OCI-LY7 (cell line): Measurements from ENCODE around the gene ITPKB. TPM values are rescaled to one million over a fixed set of nuclear protein-coding genes. Genes with fewer than 3 reads are reported as not detected.

Experiments used
- BruUV-seq: library from RNA; stranded (reverse); fragments of 400-500 nt; replicated peaks from 2 replicates; lab custom pipeline; 2021; lab: Mats Ljungman, UMichigan
- CTCF ChIA-PET: fragments of 300-600 bp; sonication (Branson Sonifier 250); formaldehyde crosslinking; loops from one replicate; lab custom pipeline; 2022; ENCODE audit warnings: antibody characterized with exemption; ENCODE audit not compliant: unreplicated experiment; lab: Charles Lee
- POLR2A ChIA-PET: fragments of 300-600 bp; sonication (Branson Sonifier 250); formaldehyde crosslinking; loops from one replicate; lab custom pipeline; 2022; ENCODE audit warnings: antibody characterized with exemption; lab: Charles Lee
- DNase-seq: peaks from one replicate; pipeline ENCODE4 v3.0.0-alpha.2; 2015; ENCODE audit warnings: low spot score
- H2AFZ ChIP-seq: fragments of 200-600 bp; sonication (generic), shearing (Covaris generic); 2 replicates; pipeline ENCODE4 v1.6.1; 2014; ENCODE audit warnings: mild to moderate bottlenecking, antibody characterized with exemption, low read length, moderate library complexity
- H3K27ac ChIP-seq: fragments of 200-600 bp; sonication (generic); 2 replicates; pipeline ENCODE4 v1.5.1; 2014; ENCODE audit warnings: mixed run types, low read depth, mild to moderate bottlenecking, moderate library complexity, low read length, inconsistent platforms; ENCODE audit not compliant: poor library complexity, severe bottlenecking
- H3K36me3 ChIP-seq: fragments of 200-600 bp; sonication (generic); 2 replicates; pipeline ENCODE4 v1.6.1; 2014; ENCODE audit warnings: mild to moderate bottlenecking, antibody characterized with exemption, low read length, moderate library complexity, mixed read lengths; ENCODE audit not compliant: insufficient read depth
- H3K4me1 ChIP-seq: fragments of 200-600 bp; sonication (generic); 2 replicates; pipeline ENCODE4 v1.5.1; 2014; ENCODE audit warnings: mild to moderate bottlenecking, low read length; ENCODE audit not compliant: insufficient read depth, poor library complexity, severe bottlenecking
- H3K4me2 ChIP-seq: fragments of 200-600 bp; sonication (generic); 2 replicates; pipeline ENCODE4 v1.6.1; 2014; ENCODE audit warnings: mild to moderate bottlenecking, low read length
- H3K4me3 ChIP-seq: fragments of 200-600 bp; sonication (generic); 2 replicates; pipeline ENCODE4 v1.5.1; 2014; ENCODE audit warnings: mild to moderate bottlenecking, low read depth, low read length; ENCODE audit not compliant: poor library complexity, severe bottlenecking
- H3K79me2 ChIP-seq: fragments of 200-600 bp; sonication (generic); 2 replicates; pipeline ENCODE4 v1.6.1; 2016; ENCODE audit warnings: low read depth, mild to moderate bottlenecking, low read length, moderate library complexity, mixed read lengths; ENCODE audit not compliant: insufficient read depth
- H3K9me2 ChIP-seq: fragments of 200-600 bp; sonication (generic); 2 replicates; pipeline ENCODE4 v1.6.1; 2016; ENCODE audit warnings: mild to moderate bottlenecking, low read length, mixed read lengths; ENCODE audit not compliant: insufficient read depth
- H3K9me3 ChIP-seq: fragments of 200-600 bp; sonication (generic); 2 replicates; pipeline ENCODE4 v1.6.1; 2014; ENCODE audit warnings: mild to moderate bottlenecking, mixed run types, low read length, mixed read lengths
- H4K20me1 ChIP-seq: fragments of 200-600 bp; sonication (generic); 2 replicates; pipeline ENCODE4 v1.6.1; 2014; ENCODE audit warnings: mild to moderate bottlenecking, antibody characterized with exemption, low read length, moderate library complexity, mixed read lengths; ENCODE audit not compliant: insufficient read depth
- CTCF ChIP-seq: fragments of 200-600 bp; sonication (generic); conservative IDR thresholded peaks from 2 replicates; pipeline ENCODE4 v1.5.1; 2014; ENCODE audit warnings: mild to moderate bottlenecking, antibody characterized with exemption, low read length, moderate library complexity, mixed read lengths
- EZH2phosphoT487 ChIP-seq: fragments of 200-600 bp; sonication (generic); IDR thresholded peaks from 2 replicates; pipeline ENCODE4 v1.6.1; 2018; ENCODE audit warnings: low read depth, borderline replicate concordance, mild to moderate bottlenecking, mixed run types, antibody characterized with exemption, low read length, moderate library complexity, mixed read lengths
- intact Hi-C: fragments of 100-400 bp; cut with micrococcal nuclease; formaldehyde crosslinking; loops from one replicate; pipeline ENCODE4 v1.10.0; 2022; ENCODE audit not compliant: unreplicated experiment
- total RNA-seq, 2 experiments: library from RNA; depleted of rRNA in 1 of 2; stranded (reverse); fragments of >200 nt in 1 of 2; shearing (Covaris generic) in 1 of 2; gene quantifications; 2 replicates each; pipeline ENCODE4 v1.2.3, GENCODE V29; 2014 to 2022

The ITPKB gene
- total RNA-seq, 2 experiments from 2014 or later: 20.5 to 33.3 TPM

- peaks cover 12% of the 10 kb centered on the region for H3K36me3 ChIP-seq
- TF ChIP-seq CTCF: peak; percentile 33; the same call in 1 of the 2 replicates
- TF ChIP-seq EZH2phosphoT487: no peak
- H3K9me3 ChIP-seq: no peaks in the 10 kb centered on the region
- H3K79me2 ChIP-seq: peaks cover 90% of the 10 kb centered on the region
- no TSS peak for BruUV-seq
- no peak overlapping the region for H2AFZ ChIP-seq
- H3K4me2 ChIP-seq: peak overlapping the region; percentile 98
- peaks cover 98% of the 10 kb centered on the region for H3K4me1 ChIP-seq
- no peaks in the 10 kb centered on the region for H4K20me1 ChIP-seq
- peak; percentile 69 for DNase-seq
- H3K4me3 ChIP-seq: peak overlapping the region; percentile 66
- H3K9me2 ChIP-seq: no peaks in the 10 kb centered on the region
- CTCF ChIA-PET: interaction anchor here (0.6 to 1.4 kb wide), 6 partner anchors 10 to 151 kb away, joined by 3 to 5 read pairs (median 4); no protein-coding TSS in a partner anchor
- POLR2A ChIA-PET: interaction anchor here (0.6 to 10.9 kb wide), 12 partner anchors 9 to 152 kb away, joined by 3 to 125 read pairs (median 4); no protein-coding TSS in a partner anchor
- peak overlapping the region; percentile 98 for H3K27ac ChIP-seq
- intact Hi-C loops: no loop called here
Observed at GRCh38 chr1:226677027-226678020, 61.8 kb downstream of the ITPKB start.

DNA sequence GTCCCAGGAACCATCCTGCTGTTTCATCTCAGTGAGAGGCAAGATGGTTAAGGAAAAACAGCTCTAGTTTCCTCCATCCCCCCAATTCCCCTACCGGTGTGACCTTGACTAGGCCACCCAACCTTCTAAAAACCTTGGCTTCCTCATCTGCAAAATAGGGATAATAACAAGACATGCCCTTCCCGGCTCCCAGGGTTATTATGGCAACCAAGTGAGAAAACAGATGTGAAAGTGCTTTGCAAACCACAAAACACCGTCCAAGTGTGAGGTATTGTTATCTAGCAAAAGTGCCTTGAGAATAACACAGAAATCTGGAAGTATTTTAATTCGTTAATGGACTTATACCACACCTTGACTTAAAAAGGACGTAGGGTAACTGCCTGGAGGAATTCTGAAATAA is 62.7 kb downstream of the ITPKB start:
- Histone ChIP-seq H3K4me1 (peaks cover 98% of the 10 kb centered on the region), H4K20me1 (no peaks in the 10 kb centered on the region), H3K27ac (peak overlapping the region; percentile 98), H3K4me2 (peak overlapping the region; percentile 98), H3K36me3 (peaks cover 20% of the 10 kb centered on the region), H2AFZ (no peak overlapping the region), H3K4me3 (peak overlapping the region; percentile 66), H3K79me2 (peaks cover 90% of the 10 kb centered on the region), H3K9me3 (no peaks in the 10 kb centered on the region), H3K9me2 (no peaks in the 10 kb centered on the region)
- DNase-seq: peak; percentile 64
- TF ChIP-seq CTCF: no peak
- no peak for TF ChIP-seq EZH2phosphoT487
- ChIA-PET POLR2A (interaction anchor here (0.6 to 10.9 kb wide), 9 partner anchors 8 to 63 kb away, joined by 3 to 125 read pairs (median 3); no protein-coding TSS in a partner anchor), CTCF (interaction anchor here (1.0 kb wide), 1 partner anchor 11 kb away, joined by 3 read pairs; no protein-coding TSS in a partner anchor)
- no TSS peak for BruUV-seq
- intact Hi-C loops: no loop called here
